ENCODE data around the gene ARFIP1. TPM values are rescaled to one million over a fixed set of nuclear protein-coding genes. Genes with fewer than 3 reads are reported as not detected.
A peak's percentile ranks its signal among the peaks of the same experiment; 100 is the strongest.

Gene ARFIP1
- total RNA-seq, 1 donor from 2014 or later = 68.0 TPM

DNA sequence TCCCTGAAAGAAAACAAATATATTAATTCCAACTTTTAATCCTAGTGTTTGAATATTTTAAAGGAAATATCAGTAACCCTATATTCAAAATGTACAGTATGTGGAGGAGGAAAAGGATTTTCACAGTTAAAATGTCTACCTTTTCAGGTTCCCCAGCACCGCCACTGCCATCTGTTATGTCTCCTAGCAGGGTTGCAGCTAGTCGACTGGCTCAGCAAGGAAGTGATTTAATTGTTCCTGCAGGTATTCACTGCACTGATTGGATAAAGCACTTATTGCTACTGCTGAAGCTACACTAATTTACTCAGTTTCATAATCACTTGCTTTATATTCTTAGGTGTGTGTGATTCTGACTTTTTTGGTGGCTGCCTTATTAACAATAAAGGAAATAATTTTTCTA lies 90.9 kb downstream of the ARFIP1 start:
- TF ChIP-seq CTCF (IDR thresholded peaks at IDR 0.05) (no peak), EZH2phosphoT487 (IDR thresholded peaks at IDR 0.05) (no peak), EZH2 (IDR thresholded peaks at IDR 0.05) (no peak)
- Histone ChIP-seq H3K4me3 (no peak overlapping the region), H3K79me2 (ENCODE audit: low read depth) (no peaks in the 10 kb centered on the region), H3F3A (ENCODE audit: low read depth) (no peaks in the 10 kb centered on the region), H3K4me1 (no peaks in the 10 kb centered on the region), H3K4me2 (no peak overlapping the region), H3K36me3 (no peaks in the 10 kb centered on the region), H3K9me3 (ENCODE audit: low read depth) (no peaks in the 10 kb centered on the region), H2AFZ (replicated peaks) (no peak overlapping the region), H3K9ac (no peak overlapping the region), H4K20me1 (ENCODE audit: low read depth) (no peaks in the 10 kb centered on the region), H3K27me3 (no peaks in the 10 kb centered on the region), H3K27ac (no peak overlapping the region)
- H3K4me3 Mint-ChIP-seq = no peak overlapping the region
- no peaks in the 10 kb centered on the region for H3K4me1 Mint-ChIP-seq
- no peaks in the 10 kb centered on the region for H3K27me3 Mint-ChIP-seq (ENCODE audit: insufficient read depth, low read depth)
- DNase-seq (ENCODE audit: low spot score) = peak; percentile 13
- peaks cover 7% of the 10 kb centered on the region for H3K9me3 Mint-ChIP-seq
- peaks cover 19% of the 10 kb centered on the region for H3K36me3 Mint-ChIP-seq
- H3K27ac Mint-ChIP-seq = no peak overlapping the region

- Histone ChIP-seq H3K27me3 (no peaks in the 10 kb centered on the region), H3K4me1 (no peaks in the 10 kb centered on the region), H3K9ac (no peak overlapping the region), H3K79me2 (ENCODE audit: low read depth) (no peaks in the 10 kb centered on the region), H3K36me3 (no peaks in the 10 kb centered on the region), H4K20me1 (ENCODE audit: low read depth) (no peaks in the 10 kb centered on the region), H3K9me3 (ENCODE audit: low read depth) (no peaks in the 10 kb centered on the region), H3K4me2 (no peak overlapping the region), H3K27ac (no peak overlapping the region), H2AFZ (replicated peaks) (no peak overlapping the region), H3F3A (ENCODE audit: low read depth) (no peaks in the 10 kb centered on the region), H3K4me3 (no peak overlapping the region)
- H3K36me3 Mint-ChIP-seq = peaks cover 38% of the 10 kb centered on the region
- DNase-seq (ENCODE audit: low spot score) = no peak
- peaks cover 20% of the 10 kb centered on the region for H3K9me3 Mint-ChIP-seq
- no peaks in the 10 kb centered on the region for H3K27me3 Mint-ChIP-seq (ENCODE audit: insufficient read depth, low read depth)
- H3K4me3 Mint-ChIP-seq = no peak overlapping the region
- TF ChIP-seq CTCF (IDR thresholded peaks at IDR 0.05) (no peak), EZH2 (IDR thresholded peaks at IDR 0.05) (no peak), EZH2phosphoT487 (IDR thresholded peaks at IDR 0.05) (no peak)
- no peak overlapping the region for H3K27ac Mint-ChIP-seq
- H3K4me1 Mint-ChIP-seq = no peaks in the 10 kb centered on the region
These were observed 95.5 kb downstream of the ARFIP1 start for GRCh38 chr4:152875261-152875660.

- Histone ChIP-seq H3K4me1 (no peaks in the 10 kb centered on the region), H3K27ac (no peak overlapping the region), H2AFZ (replicated peaks) (no peak overlapping the region), H3K9me3 (ENCODE audit: low read depth) (no peaks in the 10 kb centered on the region), H3K79me2 (ENCODE audit: low read depth) (no peaks in the 10 kb centered on the region), H4K20me1 (ENCODE audit: low read depth) (no peaks in the 10 kb centered on the region), H3K4me2 (no peak overlapping the region), H3K27me3 (no peaks in the 10 kb centered on the region), H3F3A (ENCODE audit: low read depth) (no peaks in the 10 kb centered on the region), H3K9ac (no peak overlapping the region), H3K36me3 (no peaks in the 10 kb centered on the region), H3K4me3 (no peak overlapping the region)
- no peak for TF ChIP-seq EZH2phosphoT487 (IDR thresholded peaks at IDR 0.05)
- no peak for TF ChIP-seq CTCF (IDR thresholded peaks at IDR 0.05)
- TF ChIP-seq EZH2 (IDR thresholded peaks at IDR 0.05) = no peak
- H3K27me3 Mint-ChIP-seq (ENCODE audit: insufficient read depth, low read depth) = no peaks in the 10 kb centered on the region
- peaks cover 20% of the 10 kb centered on the region for H3K9me3 Mint-ChIP-seq
- peaks cover 44% of the 10 kb centered on the region for H3K36me3 Mint-ChIP-seq
- H3K27ac Mint-ChIP-seq = no peak overlapping the region
- H3K4me1 Mint-ChIP-seq = no peaks in the 10 kb centered on the region
- no peak overlapping the region for H3K4me3 Mint-ChIP-seq
- DNase-seq (ENCODE audit: low spot score) = no peak
These were observed 98.1 kb downstream of the ARFIP1 start for GRCh38 chr4:152877868-152878267.

Data from neural progenitor cell (in vitro differentiated cells).